H1 (cell line): ENCODE results near the gene JDP2. TPM values are rescaled to one million over a fixed set of nuclear protein-coding genes. Genes with fewer than 3 reads are reported as not detected.

Experiments used
- CTCF ChIA-PET: fragments of 300-600 bp; sonication (Branson Sonifier 250); formaldehyde crosslinking; loops from one replicate; lab custom pipeline; 2021; ENCODE audit not compliant: partially characterized antibody; lab: Charles Lee
- POLR2A ChIA-PET: fragments of 300-600 bp; sonication (Branson Sonifier 250); formaldehyde crosslinking; loops from one replicate; lab custom pipeline; 2021; ENCODE audit warnings: inconsistent platforms; ENCODE audit not compliant: partially characterized antibody; lab: Charles Lee
- DNase-seq, 2 experiments: peaks; one replicate each; pipeline versions ENCODE4 v3.0.0 to v3.0.0-alpha.2; 2010 to 2022; ENCODE audit warnings: low spot score in 2 of 2, low read depth in 1 of 2, mixed read lengths in 1 of 2
- FAIRE-seq: peaks from 2 replicates; lab custom pipeline; 2011; peaks lifted over from hg19 to GRCh38; lab: Jason Lieb, UNC
- H2AFZ ChIP-seq: 2 replicates; pipeline ENCODE4 v1.8.1; 2012; ENCODE audit warnings: low read length, inconsistent platforms
- H2AK5ac ChIP-seq: 2 replicates; pipeline ENCODE4 v1.6.1; 2013; ENCODE audit warnings: low read depth, low read length
- H2BK120ac ChIP-seq: replicated peaks from 2 replicates; pipeline ENCODE3; 2013; ENCODE audit warnings: low read depth, low read length, inconsistent platforms
- H2BK12ac ChIP-seq: 2 replicates; pipeline ENCODE4 v1.6.1; 2013; ENCODE audit warnings: low read depth, low read length
- H2BK15ac ChIP-seq: 2 replicates; pipeline ENCODE4 v1.6.1; 2013; ENCODE audit warnings: low read length
- H2BK20ac ChIP-seq: 2 replicates; pipeline ENCODE4 v1.6.1; 2013; ENCODE audit warnings: low read length
- H2BK5ac ChIP-seq: 2 replicates; pipeline ENCODE4 v1.6.1; 2013; ENCODE audit warnings: low read depth, low read length
- H3K14ac ChIP-seq: 2 replicates; pipeline ENCODE4 v1.6.1; 2013; ENCODE audit warnings: inconsistent platforms; ENCODE audit not compliant: insufficient read length
- H3K18ac ChIP-seq: 2 replicates; pipeline ENCODE4 v1.6.1; 2013; ENCODE audit warnings: low read length; ENCODE audit errors: extremely low read depth
- H3K23ac ChIP-seq: 2 replicates; pipeline ENCODE4 v1.6.1; 2013; ENCODE audit warnings: inconsistent platforms; ENCODE audit not compliant: insufficient read length
- H3K23me2 ChIP-seq: 2 replicates; pipeline ENCODE4 v1.6.1; 2013; ENCODE audit warnings: low read depth, low read length
- H3K27ac ChIP-seq: 2 replicates; pipeline ENCODE4 v1.6.1; 2011; ENCODE audit warnings: low read depth, low read length, inconsistent platforms
- H3K27me3 ChIP-seq, 4 experiments: replicated peaks in 1 of 4; 1 replicate in 1 of 4; 2 replicates in 3 of 4; pipeline versions ENCODE4 v1.6.1 to v1.8.1; 2011 to 2013; ENCODE audit warnings: low read length in 3 of 4, mild to moderate bottlenecking in 3 of 4, inconsistent platforms in 2 of 4, mixed read lengths in 2 of 4, moderate library complexity in 1 of 4; ENCODE audit not compliant: control insufficient read depth in 3 of 4, insufficient read depth in 3 of 4; ENCODE audit errors: extremely low read depth in 1 of 4
- H3K36me3 ChIP-seq, 4 experiments: 2 replicates each; pipeline versions ENCODE4 v1.6.1 to v1.8.1; 2011 to 2013; ENCODE audit warnings: mild to moderate bottlenecking in 4 of 4, low read length in 3 of 4, moderate library complexity in 2 of 4, control low read depth in 1 of 4, inconsistent platforms in 1 of 4; ENCODE audit not compliant: insufficient read depth in 4 of 4, control insufficient read depth in 2 of 4
- H3K4ac ChIP-seq: replicated peaks from 2 replicates; pipeline ENCODE3; 2013; ENCODE audit warnings: low read length, low read depth, mixed read lengths, inconsistent platforms; ENCODE audit not compliant: insufficient read length
- H3K4me1 ChIP-seq, 4 experiments: replicated peaks in 1 of 4; 1 replicate in 1 of 4; 2 replicates in 3 of 4; pipeline versions ENCODE4 v1.6.1 to v1.8.1; 2011 to 2013; ENCODE audit warnings: low read length in 3 of 4, inconsistent platforms in 2 of 4, mixed read lengths in 1 of 4; ENCODE audit not compliant: insufficient read depth in 4 of 4, control insufficient read depth in 3 of 4
- H3K4me2 ChIP-seq, 2 experiments: 2 replicates each; pipeline versions ENCODE4 v1.6.1 to v1.8.1; 2011 to 2013; ENCODE audit warnings: low read depth in 2 of 2, low read length in 2 of 2, control low read depth in 1 of 2, inconsistent platforms in 1 of 2, mild to moderate bottlenecking in 1 of 2; ENCODE audit not compliant: insufficient read depth in 1 of 2
- H3K4me3 ChIP-seq, 4 experiments: fragments of 200-600, 300-600 bp in 1 of 4; sonication (generic), shearing (Covaris generic), sonication (Bioruptor Twin) in 1 of 4; 2 replicates each; pipeline versions ENCODE4 v1.5.1 to v1.8.1; 2011 to 2016; ENCODE audit warnings: low read length in 4 of 4, low read depth in 3 of 4, control low read depth in 2 of 4, inconsistent platforms in 2 of 4, mild to moderate bottlenecking in 2 of 4, mixed read lengths in 1 of 4, moderate library complexity in 1 of 4; ENCODE audit not compliant: insufficient read depth in 2 of 4; ENCODE audit errors: extremely low read depth in 1 of 4
- H3K56ac ChIP-seq: replicated peaks from 2 replicates; pipeline ENCODE3; 2013; ENCODE audit warnings: low read depth, mild to moderate bottlenecking, mixed read lengths, low read length, inconsistent platforms; ENCODE audit not compliant: insufficient read length
- H3K79me1 ChIP-seq: 2 replicates; pipeline ENCODE4 v1.6.1; 2013; ENCODE audit warnings: low read depth, low read length, control low read depth
- H3K79me2 ChIP-seq, 2 experiments: 2 replicates each; pipeline versions ENCODE4 v1.6.1 to v1.8.1; 2012 to 2013; ENCODE audit warnings: low read length in 2 of 2, mild to moderate bottlenecking in 2 of 2, inconsistent platforms in 1 of 2; ENCODE audit not compliant: insufficient read depth in 2 of 2, control insufficient read depth in 1 of 2
- H3K9ac ChIP-seq, 4 experiments: replicated peaks in 1 of 4; 1 replicate in 1 of 4; 2 replicates in 3 of 4; pipeline versions ENCODE4 v1.6.1 to v1.8.1; 2011 to 2013; ENCODE audit warnings: low read depth in 3 of 4, low read length in 3 of 4, control low read depth in 2 of 4, mild to moderate bottlenecking in 2 of 4, moderate library complexity in 2 of 4, inconsistent platforms in 1 of 4; ENCODE audit errors: extremely low read depth in 1 of 4
- H3K9me3 ChIP-seq, 2 experiments: 2 replicates each; pipeline versions ENCODE4 v1.6.1 to v1.8.1; 2012 to 2013; ENCODE audit warnings: mild to moderate bottlenecking in 2 of 2, moderate library complexity in 2 of 2, control low read depth in 1 of 2, inconsistent platforms in 1 of 2, low read depth in 1 of 2, low read length in 1 of 2, mixed read lengths in 1 of 2; ENCODE audit not compliant: insufficient read depth in 2 of 2
- H4K20me1 ChIP-seq, 2 experiments: replicated peaks in 1 of 2; 2 replicates each; pipeline versions ENCODE3 to v1.8.1; 2011 to 2013; ENCODE audit warnings: inconsistent platforms in 2 of 2, low read length in 2 of 2, mild to moderate bottlenecking in 1 of 2; ENCODE audit not compliant: insufficient read depth in 2 of 2, control insufficient read depth in 1 of 2
- H4K5ac ChIP-seq: 2 replicates; pipeline ENCODE4 v1.6.1; 2013; ENCODE audit warnings: low read length, low read depth, mixed read lengths, inconsistent platforms; ENCODE audit not compliant: insufficient read length
- H4K8ac ChIP-seq: 2 replicates; pipeline ENCODE4 v1.8.0; 2013; ENCODE audit warnings: mild to moderate bottlenecking, moderate library complexity, low read length, inconsistent platforms; ENCODE audit not compliant: insufficient read depth; ENCODE audit errors: extremely low read depth
- H4K91ac ChIP-seq: replicated peaks from 2 replicates; pipeline ENCODE3; 2013; ENCODE audit warnings: low read length, mixed read lengths, inconsistent platforms; ENCODE audit not compliant: insufficient read length
- WGBS, 2 experiments: shearing (Covaris generic) in 1 of 2; methylation state at CpG; one replicate each; pipeline versions ENCODE4 v1.1.6 to v1.1.7; 2013 to 2015; ENCODE audit warnings: low lambda C conversion rate in 2 of 2, mixed read lengths in 2 of 2, inconsistent platforms in 1 of 2, low coverage in 1 of 2, missing lambda C conversion rate in 1 of 2; ENCODE audit not compliant: insufficient replicate concordance in 2 of 2, insufficient coverage in 1 of 2, insufficient read length in 1 of 2; ENCODE audit errors: extremely low coverage in 1 of 2, missing lambda C conversion rate in 1 of 2; 5-methylcytosine and 5-hydroxymethylcytosine counted together
- polyA plus RNA-seq, 7 experiments: library from polyadenylated mRNA; depleted of rRNA in 3 of 7; stranded (reverse) in 5 of 7; unstranded in 2 of 7; fragments of >200 nt in 5 of 7; fragments of 200-250 nt in 2 of 7; gene quantifications; 1 replicate in 5 of 7; 2 replicates in 1 of 7; 4 replicates in 1 of 7; pipeline versions ENCODE4 v1.2.1 to v1.2.3, GENCODE V29; 2011 to 2013; ENCODE audit warnings: missing spikeins in 2 of 7, mixed read lengths in 2 of 7
- total RNA-seq: library from RNA; stranded (reverse); fragmentation: NEBNext Ultra II Directional; extraction: Animal tissue kit (Norgen Biotek cat#: 25700); gene quantifications from 2 replicates; pipeline ENCODE4 v1.2.1, GENCODE V29; 2021

Gene JDP2
- total and polyA plus RNA-seq, 2 of the 8 experiments (the other 6 are each of a cell fraction or from before 2014, with no cell fraction given): 8.9 to 27.2 TPM

DNA sequence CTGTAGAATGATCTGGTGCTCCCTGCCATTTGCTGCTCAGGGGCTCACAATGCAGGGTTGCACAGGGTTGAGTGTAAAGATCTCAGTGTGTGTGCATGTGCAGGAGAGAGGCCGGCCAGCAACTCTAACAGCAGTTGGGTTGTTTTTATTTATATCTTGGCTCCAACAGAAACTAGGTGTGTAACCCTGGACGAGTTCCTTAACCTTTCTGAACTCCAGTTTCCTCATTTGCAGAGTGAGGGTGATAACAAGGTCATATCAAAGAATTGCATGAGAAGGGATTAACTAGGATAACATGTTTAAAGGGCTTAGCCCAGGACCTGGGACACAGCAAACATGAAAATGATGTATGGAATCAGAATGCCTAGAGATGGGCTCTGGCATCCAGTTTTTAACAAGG, 14.8 kb upstream of the JDP2 start:
- 88% methylated on average over 2 of the region's 2 CpGs; no CpG with 5 or more reads in 1 of the 2 experiments for WGBS, 2 experiments
- no peak overlapping the region for H2AK5ac ChIP-seq
- H3K27me3 ChIP-seq: no peaks in the 10 kb centered on the region
- CTCF ChIA-PET: interaction anchor here (0.5 to 1.2 kb wide), 2 partner anchors 76 to 241 kb away, joined by 4 to 5 read pairs; no protein-coding TSS in a partner anchor
- H2BK12ac ChIP-seq: no peak overlapping the region
- no peak overlapping the region for H3K23ac ChIP-seq
- no peak overlapping the region for H3K56ac ChIP-seq
- H3K4me3 ChIP-seq: no peak overlapping the region
- DNase-seq: no peak
- H3K27ac ChIP-seq: no peak overlapping the region
- no peaks in the 10 kb centered on the region for H3K79me1 ChIP-seq
- no peak overlapping the region for H2BK15ac ChIP-seq
- no peak overlapping the region for H3K4me2 ChIP-seq
- no peak overlapping the region for H4K91ac ChIP-seq
- no peak overlapping the region for H2AFZ ChIP-seq
- no peaks in the 10 kb centered on the region for H3K23me2 ChIP-seq
- no peak overlapping the region for H4K8ac ChIP-seq
- peaks cover 0 to 16% (median 10%) of the 10 kb centered on the region in 4 experiments; a peak in 6 of 7 replicates for H3K4me1 ChIP-seq
- no peak for FAIRE-seq
- no peak overlapping the region for H3K9ac ChIP-seq
- no peak overlapping the region for H3K14ac ChIP-seq
- no peak overlapping the region for H3K4ac ChIP-seq
- no peaks in the 10 kb centered on the region for H4K20me1 ChIP-seq
- H2BK5ac ChIP-seq: no peak overlapping the region
- H3K18ac ChIP-seq: no peak overlapping the region
- POLR2A ChIA-PET: interaction anchor here (0.7 kb wide), 1 partner anchor 15 kb away, joined by 3 read pairs; no protein-coding TSS in a partner anchor
- H3K36me3 ChIP-seq: no peaks in the 10 kb centered on the region
- peaks cover 0 to 2% of the 10 kb centered on the region in 2 experiments; a peak in 1 of 4 replicates for H3K9me3 ChIP-seq
- H2BK120ac ChIP-seq: no peak overlapping the region
- H3K79me2 ChIP-seq: no peaks in the 10 kb centered on the region
- no peak overlapping the region for H4K5ac ChIP-seq
- no peak overlapping the region for H2BK20ac ChIP-seq
